A549 (cell line): ENCODE data around the gene OGDHL. TPM values are rescaled to one million over a fixed set of nuclear protein-coding genes. Genes with fewer than 3 reads are reported as not detected.

ENCODE experiments used
- ATAC-seq, 2 experiments: fragments of 200-7000 bp in 1 of 2; fragments of >200 bp in 1 of 2; cut with Nextera tagmentation in 1 of 2; cut with Tn5 transposase in 1 of 2; 3 replicates each; pipeline versions ENCODE4 v1.8.0 to v1.9.1; 2018 to 2020; ENCODE audit warnings: mild to moderate bottlenecking in 1 of 2, moderate library complexity in 1 of 2
- CTCF ChIA-PET: fragments of 300-600 bp; sonication (Branson Sonifier 250); formaldehyde crosslinking; extraction: SDS; loops from one replicate; lab custom pipeline; 2021; ENCODE audit warnings: antibody characterized with exemption, inconsistent platforms; lab: Yijun Ruan, JAX
- POLR2A ChIA-PET: fragments of 350-600 bp; formaldehyde crosslinking; extraction: SDS; loops from one replicate; lab custom pipeline; 2021; ENCODE audit warnings: antibody characterized with exemption, inconsistent platforms; lab: Yijun Ruan, JAX
- DNase-seq, 2 experiments: peaks; one replicate each; pipeline versions ENCODE4 v3.0.0 to v3.0.0-alpha.2; 2011 to 2016; ENCODE audit warnings: low read depth in 1 of 2, low spot score in 1 of 2
- FAIRE-seq: peaks from 2 replicates; lab custom pipeline; 2011; peaks lifted over from hg19 to GRCh38; lab: Jason Lieb, UNC
- H3K27ac ChIP-seq, 2 experiments: fragments of >200 bp; sonication (Bioruptor Twin); formaldehyde crosslinking; 3 replicates each; pipeline ENCODE4 v1.5.1; 2016 to 2017
- H3K4me1 ChIP-seq: fragments of >200 bp; sonication (Bioruptor Twin); formaldehyde crosslinking; 3 replicates; pipeline ENCODE4 v1.6.1; 2016
- H3K4me2 ChIP-seq: fragments of >200 bp; sonication (Bioruptor Twin); formaldehyde crosslinking; 3 replicates; pipeline ENCODE4 v1.6.1; 2016
- H3K4me3 ChIP-seq: fragments of >200 bp; sonication (Bioruptor Twin); formaldehyde crosslinking; 3 replicates; pipeline ENCODE4 v1.5.1; 2016
- H3K9me3 ChIP-seq: fragments of >200 bp; sonication (Bioruptor Twin); formaldehyde crosslinking; 3 replicates; pipeline ENCODE4 v1.6.1; 2016
- ATOH8 ChIP-seq: fragments of 250-450 bp; sonication (Bioruptor Pico); IDR thresholded peaks from 2 replicates; pipeline ENCODE4 v1.5.0; 2020; ENCODE audit warnings: low read depth, mild to moderate bottlenecking, moderate library complexity
- CBX2 ChIP-seq: fragments of 200-600 bp; sonication (generic); IDR thresholded peaks from 2 replicates; pipeline ENCODE4 v1.6.1; 2016; ENCODE audit warnings: low read depth, mild to moderate bottlenecking, borderline replicate concordance
- CBX8 ChIP-seq: fragments of 200-600 bp; sonication (generic); IDR thresholded peaks from 2 replicates; pipeline ENCODE4 v1.6.1; 2016
- CEBPB ChIP-seq, 2 experiments: fragments of >200 bp in 1 of 2; sonication (Bioruptor Twin) in 1 of 2; formaldehyde crosslinking in 1 of 2; IDR thresholded peaks; 2 replicates each; pipeline ENCODE4 v1.6.1; 2012 to 2016
- CHD2 ChIP-seq: fragments of 150-350 bp; IDR thresholded peaks from 2 replicates; pipeline ENCODE4 v1.6.1; 2014; ENCODE audit warnings: low read length; ENCODE audit not compliant: partially characterized antibody
- CTCF ChIP-seq: fragments of >200 bp; sonication (Bioruptor Twin); formaldehyde crosslinking; IDR thresholded peaks from 3 replicates; pipeline ENCODE4 v1.5.1; 2016
- ELK1 ChIP-seq: fragments of 150-350 bp; IDR thresholded peaks from 2 replicates; pipeline ENCODE4 v1.6.1; 2014; ENCODE audit warnings: low read depth, mild to moderate bottlenecking, low read length
- ESRRA ChIP-seq: fragments of 150-350 bp; IDR thresholded peaks from 2 replicates; pipeline ENCODE4 v1.6.1; 2014; ENCODE audit warnings: mild to moderate bottlenecking, low read length, borderline replicate concordance
- FOXS1 ChIP-seq: fragments of 250-450 bp; sonication (Bioruptor Pico); IDR thresholded peaks from 2 replicates; pipeline ENCODE4 v1.5.0; 2020; ENCODE audit warnings: mild to moderate bottlenecking, moderate library complexity
- GATA3 ChIP-seq: IDR thresholded peaks from 2 replicates; pipeline ENCODE4 v1.6.1; 2012; ENCODE audit warnings: borderline replicate concordance
- HDAC2 ChIP-seq: fragments of 200-600 bp; sonication (generic); IDR thresholded peaks from 2 replicates; pipeline ENCODE4 v1.6.1; 2016
- HEYL ChIP-seq: fragments of 250-450 bp; sonication (Bioruptor Pico); IDR thresholded peaks from 2 replicates; pipeline ENCODE4 v1.8.0; 2021; ENCODE audit warnings: mild to moderate bottlenecking, moderate library complexity
- HOXB13 ChIP-seq: fragments of 250-450 bp; sonication (Bioruptor Pico); IDR thresholded peaks from 2 replicates; pipeline ENCODE4 v1.5.0; 2020; ENCODE audit warnings: low read depth, mild to moderate bottlenecking, moderate library complexity
- JUN ChIP-seq, 2 experiments: fragments of >200 bp; sonication (Bioruptor Twin); formaldehyde crosslinking; IDR thresholded peaks; 2 replicates in 1 of 2; 3 replicates in 1 of 2; pipeline ENCODE4 v1.6.1; 2016 to 2017
- JUNB ChIP-seq: fragments of >200 bp; sonication (Bioruptor Twin); formaldehyde crosslinking; IDR thresholded peaks from 2 replicates; pipeline ENCODE4 v1.6.1; 2016
- KDM1A ChIP-seq: fragments of 200-600 bp; sonication (generic); IDR thresholded peaks from 2 replicates; pipeline ENCODE4 v1.6.1; 2016; ENCODE audit warnings: low read depth, mild to moderate bottlenecking
- MAFK ChIP-seq: fragments of 450-650 bp; IDR thresholded peaks from 2 replicates; pipeline ENCODE4 v1.6.1; 2014; ENCODE audit not compliant: partially characterized antibody
- MAX ChIP-seq: IDR thresholded peaks from 2 replicates; pipeline ENCODE4 v1.6.1; 2012
- NR3C1 ChIP-seq: fragments of >200 bp; sonication (Bioruptor Twin); formaldehyde crosslinking; IDR thresholded peaks from 3 replicates; pipeline ENCODE4 v1.6.1; 2017
- POLR2AphosphoS2 ChIP-seq: conservative IDR thresholded peaks from 2 replicates; pipeline ENCODE4 v1.6.1; 2012; ENCODE audit warnings: low read length, improper control_type of control experiment, inconsistent platforms
- REST ChIP-seq: fragments of 200-600 bp; sonication (generic); IDR thresholded peaks from 2 replicates; pipeline ENCODE4 v1.6.1; 2016; ENCODE audit warnings: antibody characterized with exemption, mild to moderate bottlenecking, moderate library complexity
- SMC3 ChIP-seq: fragments of >200 bp; sonication (Bioruptor Twin); formaldehyde crosslinking; IDR thresholded peaks from 3 replicates; pipeline ENCODE4 v1.6.1; 2018; ENCODE audit warnings: inconsistent platforms
- SREBF2 ChIP-seq: fragments of 450-650 bp; IDR thresholded peaks from 2 replicates; pipeline ENCODE4 v1.6.1; 2014; ENCODE audit warnings: mild to moderate bottlenecking, moderate library complexity
- TFCP2L1 ChIP-seq: fragments of 250-450 bp; sonication (Bioruptor Pico); IDR thresholded peaks from 2 replicates; pipeline ENCODE4 v1.5.0; 2021; ENCODE audit warnings: mild to moderate bottlenecking
- ZFP36 ChIP-seq: fragments of 450-650 bp; IDR thresholded peaks from 2 replicates; pipeline ENCODE4 v1.6.1; 2014; ENCODE audit warnings: borderline replicate concordance; ENCODE audit not compliant: partially characterized antibody
- whole genome bisulfite sequencing: methylation state at CpG from one replicate; pipeline ENCODE4 v1.1.6; 2017; ENCODE audit errors: missing lambda C conversion rate; 5-methylcytosine and 5-hydroxymethylcytosine counted together
- polyA plus RNA-seq, 4 experiments: library from polyadenylated mRNA; depleted of rRNA in 3 of 4; stranded (reverse); fragments of >200 nt; fragmentation: RNase III in 1 of 4; extraction: RNeasy Plus Mini Kit Qiagen cat#74134 plus additional on column Dnase treatment in 1 of 4; gene quantifications; 2 replicates in 3 of 4; 3 replicates in 1 of 4; pipeline ENCODE4 v1.2.3, GENCODE V29; 2011 to 2017
- TF ChIP-seq, protein P1 (sequence below): IDR thresholded peaks from 2 replicates; pipeline ENCODE4 v1.6.1; 2012

OGDHL gene
- polyA plus RNA-seq, 2 of the 4 experiments (the other 2 are of a cell fraction): 0.06 to 0.22 TPM

GRCh38 chr10:49696311-49696710 is 65.8 kb downstream of the OGDHL start:
- H3K4me2 ChIP-seq: no peak overlapping the region
- H3K27ac ChIP-seq: no peak overlapping the region
- WGBS: 61% methylated on average over 7 of the region's 7 CpGs
- ChIA-PET CTCF (no interaction called here), POLR2A (no interaction called here)
- DNase-seq (no peak), ATAC-seq (no peak), FAIRE-seq (no peak)
- no peaks in the 10 kb centered on the region for H3K4me1 ChIP-seq
- no peak overlapping the region for H3K4me3 ChIP-seq
- no peaks in the 10 kb centered on the region for H3K9me3 ChIP-seq
- TF ChIP-seq NR3C1 (no peak), GATA3 (no peak), REST (no peak), FOXS1 (CRISPR knock-in tag) (no peak), CBX8 (no peak), TFCP2L1 (CRISPR knock-in tag) (no peak), ESRRA (no peak), CBX2 (no peak), KDM1A (no peak), ZFP36 (no peak), MAFK (no peak), SREBF2 (no peak)
- TF ChIP-seq, protein P1, sequence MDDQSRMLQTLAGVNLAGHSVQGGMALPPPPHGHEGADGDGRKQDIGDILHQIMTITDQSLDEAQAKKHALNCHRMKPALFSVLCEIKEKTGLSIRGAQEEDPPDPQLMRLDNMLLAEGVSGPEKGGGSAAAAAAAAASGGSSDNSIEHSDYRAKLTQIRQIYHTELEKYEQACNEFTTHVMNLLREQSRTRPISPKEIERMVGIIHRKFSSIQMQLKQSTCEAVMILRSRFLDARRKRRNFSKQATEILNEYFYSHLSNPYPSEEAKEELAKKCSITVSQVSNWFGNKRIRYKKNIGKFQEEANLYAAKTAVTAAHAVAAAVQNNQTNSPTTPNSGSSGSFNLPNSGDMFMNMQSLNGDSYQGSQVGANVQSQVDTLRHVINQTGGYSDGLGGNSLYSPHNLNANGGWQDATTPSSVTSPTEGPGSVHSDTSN: no peak

DNA sequence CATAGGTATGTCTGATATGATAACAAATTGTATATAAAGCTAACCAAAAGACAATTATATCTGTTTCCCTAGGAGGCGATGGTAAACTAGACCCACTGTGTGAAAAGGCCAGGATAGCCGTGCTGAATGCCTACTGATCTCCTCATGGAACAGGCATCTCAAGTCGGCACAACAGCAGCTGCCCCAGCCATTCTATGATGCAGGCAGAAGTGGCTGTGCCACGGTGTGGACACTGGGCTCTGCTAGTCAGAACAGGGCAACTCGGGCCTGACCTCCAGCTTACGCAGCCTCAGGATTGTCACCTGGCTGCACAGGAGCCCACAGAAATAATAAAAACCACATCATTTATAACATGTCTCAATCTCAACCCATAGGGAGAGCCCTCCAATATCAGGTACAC is 67.7 kb downstream of the OGDHL start:
- no peak for TF ChIP-seq ATOH8 (CRISPR knock-in tag)
- TF ChIP-seq, all 56 proteins: peak for 0
- Histone ChIP-seq H3K4me3 (no peak overlapping the region), H3K9me3 (no peaks in the 10 kb centered on the region), H3K4me2 (no peak overlapping the region), H3K4me1 (no peaks in the 10 kb centered on the region), H3K27ac (no peak overlapping the region)
- POLR2A ChIA-PET: no interaction called here
- DNase-seq (no peak), ATAC-seq (no peak), FAIRE-seq (no peak)
- CTCF ChIA-PET: interaction anchor here (1.8 kb wide), 1 partner anchor 100 kb away, joined by 4 read pairs; no protein-coding TSS in a partner anchor
- 22% methylated on average over 6 of the region's 6 CpGs for WGBS

GRCh38 chr10:49691588-49691987 is 70.5 kb downstream of the OGDHL start:
- ChIA-PET CTCF (interaction anchor here (1.3 kb wide), 1 partner anchor 98 kb away, joined by 3 read pairs; no protein-coding TSS in a partner anchor), POLR2A (no interaction called here)
- H3K4me2 ChIP-seq: no peak overlapping the region
- no peak for FAIRE-seq
- H3K4me3 ChIP-seq: no peak overlapping the region
- ATAC-seq: no peak
- H3K4me1 ChIP-seq: no peaks in the 10 kb centered on the region
- WGBS: 27% methylated on average over 3 of the region's 9 CpGs
- no peak overlapping the region for H3K27ac ChIP-seq
- TF ChIP-seq SMC3: no peak
- no peak for TF ChIP-seq JUN (IDR thresholded peaks at IDR 0.05)
- TF ChIP-seq CBX2: no peak
- no peak for TF ChIP-seq CEBPB (IDR thresholded peaks at IDR 0.05)
- no peak for TF ChIP-seq HEYL (CRISPR knock-in tag)
- TF ChIP-seq JUNB: no peak
- TF ChIP-seq CHD2: no peak
- no peak for TF ChIP-seq CTCF
- no peak for TF ChIP-seq HOXB13 (CRISPR knock-in tag)
- no peak for TF ChIP-seq ELK1
- TF ChIP-seq HDAC2: no peak
- TF ChIP-seq POLR2AphosphoS2: no peak
- TF ChIP-seq MAX: no peak
- TF ChIP-seq, all 56 proteins: peak for 0
- no peak for DNase-seq
- no peaks in the 10 kb centered on the region for H3K9me3 ChIP-seq
